ENCODE data around the gene OR10A3. TPM values are rescaled to one million over a fixed set of nuclear protein-coding genes. Genes with fewer than 3 reads are reported as not detected.

The OR10A3 gene
- total and polyA plus RNA-seq, 2 experiments from 2014 or later = 0.14 to 0.52 TPM

DNA sequence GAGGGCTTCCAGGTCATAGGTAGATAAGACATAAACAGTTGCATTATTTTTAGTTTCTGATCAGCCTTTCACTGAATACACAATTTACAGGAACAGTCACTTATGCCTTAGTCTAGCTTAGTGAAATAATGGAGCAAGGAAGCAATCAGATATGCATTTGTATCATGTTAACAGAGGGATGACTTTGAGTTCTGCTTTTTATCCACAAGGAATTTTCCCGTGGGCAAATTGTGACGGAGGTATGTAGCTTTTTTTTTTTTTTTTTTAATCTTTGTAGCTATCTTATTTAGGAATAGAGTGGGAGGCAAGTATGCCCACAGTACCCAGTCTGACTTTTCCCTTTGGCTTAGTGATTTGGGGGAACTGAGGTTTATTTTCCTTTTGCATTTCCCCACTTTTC is 27.2 kb upstream of the OR10A3 start:
- Histone ChIP-seq H3F3A (replicated peaks; ENCODE audit: low read depth) (0 out of 2 replicates have a peak, but pooled peaks cover 3% of the 10 kb centered on the region), H3K4me1 (ENCODE audit: insufficient read depth) (peaks cover 44% of the 10 kb centered on the region), H3K36me3 (ENCODE audit: insufficient read depth) (no peaks in the 10 kb centered on the region), H3K4me3 (peak overlapping the region; percentile 47), H2AFZ (no peak overlapping the region), H3K9me2 (ENCODE audit: insufficient read depth) (peaks cover 8% of the 10 kb centered on the region), H3K4me2 (peak overlapping the region; percentile 77), H3K79me2 (replicated peaks; ENCODE audit: insufficient read depth) (peaks cover 17% of the 10 kb centered on the region), H3K27ac (ENCODE audit: low read depth) (no peak overlapping the region), H3K27me3 (ENCODE audit: insufficient read depth) (no peaks in the 10 kb centered on the region), H4K20me1 (replicated peaks; ENCODE audit: insufficient read depth) (no peaks in the 10 kb centered on the region)
- DNase-seq (ENCODE audit: low spot score) (no peak), ATAC-seq (no peak)
- Mint-ChIP-seq H3K27me3 (ENCODE audit: insufficient read depth, low read depth, poor library complexity) (peaks cover 6% of the 10 kb centered on the region), H3K9me3 (no peaks in the 10 kb centered on the region), H3K4me3 (peak overlapping the region; percentile 42; the same call in 1 of the 3 replicates), H3K27ac (0 out of 2 replicates have a peak overlapping the region, but pooled peaks have one; percentile 24), H3K36me3 (ENCODE audit: low read depth) (peaks cover 4% of the 10 kb centered on the region; the same call in 1 of the 3 replicates), H3K4me1 (peaks cover 41% of the 10 kb centered on the region)
- TF ChIP-seq EZH2phosphoT487 (IDR thresholded peaks at IDR 0.05; ENCODE audit: unreplicated experiment) (no peak), EZH2 (IDR thresholded peaks at IDR 0.05; ENCODE audit: low read depth, unreplicated experiment) (no peak), ZNF331 (CRISPR knock-in tag; IDR thresholded peaks at IDR 0.05; ENCODE audit: low read depth) (no peak), JUNB (IDR thresholded peaks at IDR 0.05; ENCODE audit: unreplicated experiment) (no peak)
- TF ChIP-seq, protein P1, sequence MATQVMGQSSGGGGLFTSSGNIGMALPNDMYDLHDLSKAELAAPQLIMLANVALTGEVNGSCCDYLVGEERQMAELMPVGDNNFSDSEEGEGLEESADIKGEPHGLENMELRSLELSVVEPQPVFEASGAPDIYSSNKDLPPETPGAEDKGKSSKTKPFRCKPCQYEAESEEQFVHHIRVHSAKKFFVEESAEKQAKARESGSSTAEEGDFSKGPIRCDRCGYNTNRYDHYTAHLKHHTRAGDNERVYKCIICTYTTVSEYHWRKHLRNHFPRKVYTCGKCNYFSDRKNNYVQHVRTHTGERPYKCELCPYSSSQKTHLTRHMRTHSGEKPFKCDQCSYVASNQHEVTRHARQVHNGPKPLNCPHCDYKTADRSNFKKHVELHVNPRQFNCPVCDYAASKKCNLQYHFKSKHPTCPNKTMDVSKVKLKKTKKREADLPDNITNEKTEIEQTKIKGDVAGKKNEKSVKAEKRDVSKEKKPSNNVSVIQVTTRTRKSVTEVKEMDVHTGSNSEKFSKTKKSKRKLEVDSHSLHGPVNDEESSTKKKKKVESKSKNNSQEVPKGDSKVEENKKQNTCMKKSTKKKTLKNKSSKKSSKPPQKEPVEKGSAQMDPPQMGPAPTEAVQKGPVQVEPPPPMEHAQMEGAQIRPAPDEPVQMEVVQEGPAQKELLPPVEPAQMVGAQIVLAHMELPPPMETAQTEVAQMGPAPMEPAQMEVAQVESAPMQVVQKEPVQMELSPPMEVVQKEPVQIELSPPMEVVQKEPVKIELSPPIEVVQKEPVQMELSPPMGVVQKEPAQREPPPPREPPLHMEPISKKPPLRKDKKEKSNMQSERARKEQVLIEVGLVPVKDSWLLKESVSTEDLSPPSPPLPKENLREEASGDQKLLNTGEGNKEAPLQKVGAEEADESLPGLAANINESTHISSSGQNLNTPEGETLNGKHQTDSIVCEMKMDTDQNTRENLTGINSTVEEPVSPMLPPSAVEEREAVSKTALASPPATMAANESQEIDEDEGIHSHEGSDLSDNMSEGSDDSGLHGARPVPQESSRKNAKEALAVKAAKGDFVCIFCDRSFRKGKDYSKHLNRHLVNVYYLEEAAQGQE (IDR thresholded peaks at IDR 0.05; ENCODE audit: unreplicated experiment) = no peak
- TF ChIP-seq, protein P2, sequence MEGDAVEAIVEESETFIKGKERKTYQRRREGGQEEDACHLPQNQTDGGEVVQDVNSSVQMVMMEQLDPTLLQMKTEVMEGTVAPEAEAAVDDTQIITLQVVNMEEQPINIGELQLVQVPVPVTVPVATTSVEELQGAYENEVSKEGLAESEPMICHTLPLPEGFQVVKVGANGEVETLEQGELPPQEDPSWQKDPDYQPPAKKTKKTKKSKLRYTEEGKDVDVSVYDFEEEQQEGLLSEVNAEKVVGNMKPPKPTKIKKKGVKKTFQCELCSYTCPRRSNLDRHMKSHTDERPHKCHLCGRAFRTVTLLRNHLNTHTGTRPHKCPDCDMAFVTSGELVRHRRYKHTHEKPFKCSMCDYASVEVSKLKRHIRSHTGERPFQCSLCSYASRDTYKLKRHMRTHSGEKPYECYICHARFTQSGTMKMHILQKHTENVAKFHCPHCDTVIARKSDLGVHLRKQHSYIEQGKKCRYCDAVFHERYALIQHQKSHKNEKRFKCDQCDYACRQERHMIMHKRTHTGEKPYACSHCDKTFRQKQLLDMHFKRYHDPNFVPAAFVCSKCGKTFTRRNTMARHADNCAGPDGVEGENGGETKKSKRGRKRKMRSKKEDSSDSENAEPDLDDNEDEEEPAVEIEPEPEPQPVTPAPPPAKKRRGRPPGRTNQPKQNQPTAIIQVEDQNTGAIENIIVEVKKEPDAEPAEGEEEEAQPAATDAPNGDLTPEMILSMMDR (conservative IDR thresholded peaks at IDR 0.05; ENCODE audit: low read depth in 2 of 2) = no peak

DNA sequence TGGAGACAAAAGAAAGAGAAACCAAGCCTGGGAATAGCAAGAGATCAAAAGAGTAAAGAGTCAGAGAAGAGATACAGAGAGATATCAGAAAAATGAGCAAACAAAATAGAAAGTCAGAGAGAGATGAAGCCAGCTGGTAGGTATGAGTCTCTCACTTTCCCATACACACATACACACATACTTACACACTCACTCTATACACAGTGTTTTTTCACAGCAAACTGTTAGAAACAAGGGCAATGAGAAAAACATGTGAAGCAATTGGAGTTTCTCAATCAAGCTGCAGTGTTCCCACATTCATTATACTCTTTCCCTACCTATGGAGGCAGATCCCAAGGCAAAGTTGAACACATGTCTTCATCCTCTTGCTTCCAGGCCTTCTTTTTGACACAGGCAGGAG is 26.3 kb upstream of the OR10A3 start:
- no peaks in the 10 kb centered on the region for H3K36me3 ChIP-seq (ENCODE audit: insufficient read depth)
- H3K36me3 Mint-ChIP-seq (ENCODE audit: low read depth) = peaks cover 4% of the 10 kb centered on the region; the same call in 1 of the 3 replicates
- TF ChIP-seq ZNF114 (CRISPR knock-in tag; IDR thresholded peaks at IDR 0.05) = no peak
- TF ChIP-seq, protein P3, sequence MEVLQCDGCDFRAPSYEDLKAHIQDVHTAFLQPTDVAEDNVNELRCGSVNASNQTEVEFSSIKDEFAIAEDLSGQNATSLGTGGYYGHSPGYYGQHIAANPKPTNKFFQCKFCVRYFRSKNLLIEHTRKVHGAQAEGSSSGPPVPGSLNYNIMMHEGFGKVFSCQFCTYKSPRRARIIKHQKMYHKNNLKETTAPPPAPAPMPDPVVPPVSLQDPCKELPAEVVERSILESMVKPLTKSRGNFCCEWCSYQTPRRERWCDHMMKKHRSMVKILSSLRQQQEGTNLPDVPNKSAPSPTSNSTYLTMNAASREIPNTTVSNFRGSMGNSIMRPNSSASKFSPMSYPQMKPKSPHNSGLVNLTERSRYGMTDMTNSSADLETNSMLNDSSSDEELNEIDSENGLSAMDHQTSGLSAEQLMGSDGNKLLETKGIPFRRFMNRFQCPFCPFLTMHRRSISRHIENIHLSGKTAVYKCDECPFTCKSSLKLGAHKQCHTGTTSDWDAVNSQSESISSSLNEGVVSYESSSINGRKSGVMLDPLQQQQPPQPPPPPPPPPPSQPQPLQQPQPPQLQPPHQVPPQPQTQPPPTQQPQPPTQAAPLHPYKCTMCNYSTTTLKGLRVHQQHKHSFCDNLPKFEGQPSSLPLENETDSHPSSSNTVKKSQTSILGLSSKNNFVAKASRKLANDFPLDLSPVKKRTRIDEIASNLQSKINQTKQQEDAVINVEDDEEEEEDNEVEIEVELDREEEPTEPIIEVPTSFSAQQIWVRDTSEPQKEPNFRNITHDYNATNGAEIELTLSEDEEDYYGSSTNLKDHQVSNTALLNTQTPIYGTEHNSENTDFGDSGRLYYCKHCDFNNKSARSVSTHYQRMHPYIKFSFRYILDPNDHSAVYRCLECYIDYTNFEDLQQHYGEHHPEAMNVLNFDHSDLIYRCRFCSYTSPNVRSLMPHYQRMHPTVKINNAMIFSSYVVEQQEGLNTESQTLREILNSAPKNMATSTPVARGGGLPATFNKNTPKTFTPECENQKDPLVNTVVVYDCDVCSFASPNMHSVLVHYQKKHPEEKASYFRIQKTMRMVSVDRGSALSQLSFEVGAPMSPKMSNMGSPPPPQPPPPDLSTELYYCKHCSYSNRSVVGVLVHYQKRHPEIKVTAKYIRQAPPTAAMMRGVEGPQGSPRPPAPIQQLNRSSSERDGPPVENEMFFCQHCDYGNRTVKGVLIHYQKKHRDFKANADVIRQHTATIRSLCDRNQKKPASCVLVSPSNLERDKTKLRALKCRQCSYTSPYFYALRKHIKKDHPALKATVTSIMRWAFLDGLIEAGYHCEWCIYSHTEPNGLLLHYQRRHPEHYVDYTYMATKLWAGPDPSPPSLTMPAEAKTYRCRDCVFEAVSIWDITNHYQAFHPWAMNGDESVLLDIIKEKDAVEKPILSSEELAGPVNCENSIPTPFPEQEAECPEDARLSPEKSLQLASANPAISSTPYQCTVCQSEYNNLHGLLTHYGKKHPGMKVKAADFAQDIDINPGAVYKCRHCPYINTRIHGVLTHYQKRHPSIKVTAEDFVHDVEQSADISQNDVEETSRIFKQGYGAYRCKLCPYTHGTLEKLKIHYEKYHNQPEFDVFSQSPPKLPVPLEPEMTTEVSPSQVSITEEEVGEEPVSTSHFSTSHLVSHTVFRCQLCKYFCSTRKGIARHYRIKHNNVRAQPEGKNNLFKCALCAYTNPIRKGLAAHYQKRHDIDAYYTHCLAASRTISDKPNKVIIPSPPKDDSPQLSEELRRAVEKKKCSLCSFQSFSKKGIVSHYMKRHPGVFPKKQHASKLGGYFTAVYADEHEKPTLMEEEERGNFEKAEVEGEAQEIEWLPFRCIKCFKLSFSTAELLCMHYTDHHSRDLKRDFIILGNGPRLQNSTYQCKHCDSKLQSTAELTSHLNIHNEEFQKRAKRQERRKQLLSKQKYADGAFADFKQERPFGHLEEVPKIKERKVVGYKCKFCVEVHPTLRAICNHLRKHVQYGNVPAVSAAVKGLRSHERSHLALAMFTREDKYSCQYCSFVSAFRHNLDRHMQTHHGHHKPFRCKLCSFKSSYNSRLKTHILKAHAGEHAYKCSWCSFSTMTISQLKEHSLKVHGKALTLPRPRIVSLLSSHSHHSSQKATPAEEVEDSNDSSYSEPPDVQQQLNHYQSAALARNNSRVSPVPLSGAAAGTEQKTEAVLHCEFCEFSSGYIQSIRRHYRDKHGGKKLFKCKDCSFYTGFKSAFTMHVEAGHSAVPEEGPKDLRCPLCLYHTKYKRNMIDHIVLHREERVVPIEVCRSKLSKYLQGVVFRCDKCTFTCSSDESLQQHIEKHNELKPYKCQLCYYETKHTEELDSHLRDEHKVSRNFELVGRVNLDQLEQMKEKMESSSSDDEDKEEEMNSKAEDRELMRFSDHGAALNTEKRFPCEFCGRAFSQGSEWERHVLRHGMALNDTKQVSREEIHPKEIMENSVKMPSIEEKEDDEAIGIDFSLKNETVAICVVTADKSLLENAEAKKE (CRISPR knock-in tag; IDR thresholded peaks at IDR 0.05) = no peak

More for the DNA sequence above, 26.3 kb upstream of the OR10A3 start:
- peak overlapping the region; percentile 77; the same call in 1 of the 2 replicates for H3K4me2 ChIP-seq
- H3K27me3 Mint-ChIP-seq (ENCODE audit: insufficient read depth, low read depth, poor library complexity) = peaks cover 6% of the 10 kb centered on the region
- H3K27ac Mint-ChIP-seq = no peak overlapping the region
- no peak for ATAC-seq
- H3K79me2 ChIP-seq (replicated peaks; ENCODE audit: insufficient read depth) = peaks cover 17% of the 10 kb centered on the region
- H2AFZ ChIP-seq = no peak overlapping the region
- H3K27me3 ChIP-seq (ENCODE audit: insufficient read depth) = no peaks in the 10 kb centered on the region
- H3K4me1 Mint-ChIP-seq = peaks cover 41% of the 10 kb centered on the region
- peaks cover 8% of the 10 kb centered on the region for H3K9me2 ChIP-seq (ENCODE audit: insufficient read depth)
- H3K4me3 Mint-ChIP-seq = no peak overlapping the region; the same call in 2 of the 3 replicates
- DNase-seq (ENCODE audit: low spot score) = no peak
- 0 out of 2 replicates have a peak, but pooled peaks cover 3% of the 10 kb centered on the region for H3F3A ChIP-seq (replicated peaks; ENCODE audit: low read depth)
- H4K20me1 ChIP-seq (replicated peaks; ENCODE audit: insufficient read depth) = no peaks in the 10 kb centered on the region
- no peaks in the 10 kb centered on the region for H3K9me3 Mint-ChIP-seq
- H3K4me3 ChIP-seq = peak overlapping the region; percentile 47
- peaks cover 44% of the 10 kb centered on the region for H3K4me1 ChIP-seq (ENCODE audit: insufficient read depth)
- no peak overlapping the region for H3K27ac ChIP-seq (ENCODE audit: low read depth)
